GM23338 (cell line): Measurements from ENCODE around the gene TLR9. TPM values are rescaled to one million over a fixed set of nuclear protein-coding genes. Genes with fewer than 3 reads are reported as not detected.
"Not testable (repeated sequence)": the region's sequence is repeated elsewhere in the genome, so short reads cannot be mapped to it uniquely, and the experiment has no call there.

Experiments
- ATAC-seq: fragments of 200-7000 bp; cut with Tn5 transposase; 3 replicates; pipeline ENCODE4 v1.9.1; 2020
- DNase-seq: peaks from one replicate; pipeline ENCODE4 v3.0.0-alpha.2; 2015; ENCODE audit warnings: low spot score
- H2AFZ ChIP-seq: fragments of 200-600 bp; sonication (generic); 2 replicates; pipeline ENCODE4 v1.8.0; 2016; ENCODE audit warnings: antibody characterized with exemption, mild to moderate bottlenecking, moderate library complexity
- H3F3A ChIP-seq: fragments of 200-600 bp; sonication (generic); replicated peaks from 2 replicates; pipeline ENCODE4 v1.8.0; 2017; ENCODE audit warnings: antibody characterized with exemption, mixed run types, low read depth
- H3K27ac ChIP-seq: fragments of 200-600 bp; sonication (generic); 2 replicates; pipeline ENCODE4 v1.6.1; 2016; ENCODE audit warnings: low read depth
- H3K27me3 ChIP-seq: fragments of 200-600 bp; sonication (generic); 2 replicates; pipeline ENCODE4 v1.8.0; 2016; ENCODE audit warnings: mild to moderate bottlenecking, mixed run types, moderate library complexity; ENCODE audit not compliant: insufficient read depth
- H3K36me3 ChIP-seq: fragments of 200-600 bp; sonication (generic); 2 replicates; pipeline ENCODE4 v1.8.0; 2016; ENCODE audit warnings: mild to moderate bottlenecking; ENCODE audit not compliant: insufficient read depth
- H3K4me1 ChIP-seq: fragments of 200-600 bp; sonication (generic); 2 replicates; pipeline ENCODE4 v1.8.0; 2016; ENCODE audit warnings: mild to moderate bottlenecking, moderate library complexity; ENCODE audit not compliant: insufficient read depth
- H3K4me2 ChIP-seq: fragments of 200-600 bp; sonication (generic); 2 replicates; pipeline ENCODE4 v1.7.1; 2017; ENCODE audit warnings: mixed run types
- H3K4me3 ChIP-seq: fragments of 200-600 bp; sonication (generic); 2 replicates; pipeline ENCODE4 v1.6.1; 2016; ENCODE audit warnings: mixed run types
- H3K79me2 ChIP-seq: fragments of 200-600 bp; sonication (generic); replicated peaks from 2 replicates; pipeline ENCODE4 v1.8.0; 2017; ENCODE audit warnings: mild to moderate bottlenecking; ENCODE audit not compliant: insufficient read depth
- H3K9me2 ChIP-seq: fragments of 200-600 bp; sonication (generic); 2 replicates; pipeline ENCODE4 v1.8.0; 2017; ENCODE audit not compliant: insufficient read depth
- H4K20me1 ChIP-seq: fragments of 200-600 bp; sonication (generic); replicated peaks from 2 replicates; pipeline ENCODE4 v1.8.0; 2017; ENCODE audit warnings: mild to moderate bottlenecking; ENCODE audit not compliant: insufficient read depth
- H3K27ac Mint-ChIP-seq: 2 replicates; pipeline ENCODE4 v1.8.0; 2020; ENCODE audit warnings: inconsistent platforms, mild to moderate bottlenecking, moderate library complexity, mixed read lengths
- H3K27me3 Mint-ChIP-seq: 3 replicates; pipeline ENCODE4 v1.8.0; 2022; ENCODE audit warnings: low read depth, mild to moderate bottlenecking, moderate library complexity, mixed read lengths, inconsistent platforms; ENCODE audit not compliant: insufficient read depth, poor library complexity
- H3K36me3 Mint-ChIP-seq: 3 replicates; pipeline ENCODE4 v1.8.0; 2021; ENCODE audit warnings: low read depth, mild to moderate bottlenecking, inconsistent platforms, moderate library complexity, mixed read lengths
- H3K4me1 Mint-ChIP-seq: 3 replicates; pipeline ENCODE4 v1.8.0; 2020; ENCODE audit warnings: mild to moderate bottlenecking, inconsistent platforms, mixed read lengths
- H3K4me3 Mint-ChIP-seq: 3 replicates; pipeline ENCODE4 v1.8.0; 2021; ENCODE audit warnings: moderate library complexity, mild to moderate bottlenecking, inconsistent platforms, mixed read lengths
- H3K9me3 Mint-ChIP-seq: 3 replicates; pipeline ENCODE4 v1.8.0; 2020; ENCODE audit warnings: moderate library complexity, mild to moderate bottlenecking, inconsistent platforms, mixed read lengths
- CREB1 ChIP-seq: fragments of 250-450 bp; sonication (Bioruptor Pico); IDR thresholded peaks from 2 replicates; pipeline ENCODE4 v1.5.0; 2020; ENCODE audit warnings: low read depth, mild to moderate bottlenecking, moderate library complexity
- EZH2 ChIP-seq: fragments of 200-600 bp; sonication (generic); IDR thresholded peaks from one replicate; pipeline ENCODE4 v1.8.0; 2017; ENCODE audit warnings: antibody characterized with exemption, mild to moderate bottlenecking, low read depth; ENCODE audit not compliant: unreplicated experiment
- EZH2phosphoT487 ChIP-seq: fragments of 200-600 bp; sonication (generic); IDR thresholded peaks from one replicate; pipeline ENCODE4 v1.8.1; 2018; ENCODE audit warnings: antibody characterized with exemption; ENCODE audit not compliant: unreplicated experiment
- JUNB ChIP-seq: IDR thresholded peaks from one replicate; pipeline ENCODE4 v1.6.1; 2016; ENCODE audit warnings: antibody characterized with exemption; ENCODE audit not compliant: unreplicated experiment
- POLR2AphosphoS5 ChIP-seq: IDR thresholded peaks from 2 replicates; pipeline ENCODE4 v1.6.1; 2016; ENCODE audit warnings: antibody characterized with exemption, low read depth
- STAT1 ChIP-seq: IDR thresholded peaks from one replicate; pipeline ENCODE4 v1.6.1; 2016; ENCODE audit warnings: antibody characterized with exemption; ENCODE audit not compliant: unreplicated experiment
- ZNF331 ChIP-seq: fragments of 250-450 bp; sonication (Bioruptor Pico); IDR thresholded peaks from 2 replicates; pipeline ENCODE4 v1.5.0; 2020; ENCODE audit warnings: low read depth, mild to moderate bottlenecking, moderate library complexity
- polyA plus RNA-seq: library from polyadenylated mRNA; unstranded; fragments of >200 nt; fragmentation: Nextera tagmentation; extraction: Ambion mirVana; gene quantifications from 2 replicates; pipeline ENCODE4 v1.2.1, GENCODE V29; 2016
- total RNA-seq: library from RNA; depleted of rRNA; stranded (reverse); fragments of >200 nt; shearing (Covaris generic); gene quantifications from 2 replicates; pipeline ENCODE4 v1.2.3, GENCODE V29; 2014
- TF ChIP-seq, protein P1 (sequence below), 2 experiments: fragments of 200-600 bp in 1 of 2; sonication (generic) in 1 of 2; conservative IDR thresholded peaks; 2 replicates each; pipeline versions ENCODE4 v1.5.1 to v1.6.1; 2016 to 2017; ENCODE audit warnings: antibody characterized with exemption in 2 of 2, low read depth in 2 of 2, mild to moderate bottlenecking in 2 of 2, moderate library complexity in 1 of 2
- TF ChIP-seq, protein P2 (sequence below): fragments of 250-450 bp; sonication (Bioruptor Pico); IDR thresholded peaks from 2 replicates; pipeline ENCODE4 v1.5.0; 2020; ENCODE audit warnings: mild to moderate bottlenecking, moderate library complexity
- TF ChIP-seq, protein P3 (sequence below): IDR thresholded peaks from 2 replicates; pipeline ENCODE4 v1.6.1; 2016; ENCODE audit warnings: antibody characterized with exemption

The TLR9 gene
- total and polyA plus RNA-seq, 2 experiments from 2014 or later, result not detected

DNA sequence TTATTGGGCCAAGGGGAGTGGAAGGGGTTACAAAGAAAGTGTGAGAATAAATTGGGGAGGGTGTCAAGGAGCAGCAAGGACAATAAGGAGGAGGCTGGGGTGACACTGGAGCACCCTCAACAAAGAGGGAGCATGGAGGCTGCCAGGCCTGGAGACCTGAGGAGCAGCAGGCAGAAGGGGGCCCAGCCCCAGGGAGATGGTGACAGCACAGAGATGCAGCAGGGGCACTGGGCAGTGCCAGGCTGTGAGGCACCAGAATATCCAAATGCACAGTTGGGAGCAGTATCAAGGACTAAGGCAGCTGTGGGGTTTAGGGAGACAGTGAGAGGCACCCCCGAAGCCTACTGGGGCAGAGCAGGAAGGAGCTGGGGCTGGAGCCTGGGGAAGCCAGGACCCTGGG, 46.9 kb downstream of the TLR9 start:
- ATAC-seq, result no peak
- no peaks in the 10 kb centered on the region for H3K27me3 ChIP-seq
- H3K4me2 ChIP-seq, result no peak overlapping the region
- H3K4me1 ChIP-seq, result no peaks in the 10 kb centered on the region
- H3K9me2 ChIP-seq, result no peaks in the 10 kb centered on the region
- no peaks in the 10 kb centered on the region for H3K36me3 ChIP-seq
- no peaks in the 10 kb centered on the region for H4K20me1 ChIP-seq
- H3K79me2 ChIP-seq, result no peaks in the 10 kb centered on the region
- H3F3A ChIP-seq, result no peaks in the 10 kb centered on the region
- Mint-ChIP-seq H3K4me3 (no peak overlapping the region), H3K4me1 (peaks cover 23% of the 10 kb centered on the region), H3K9me3 (no peaks in the 10 kb centered on the region), H3K27me3 (peaks cover 4% of the 10 kb centered on the region), H3K27ac (no peak overlapping the region), H3K36me3 (no peaks in the 10 kb centered on the region)
- DNase-seq, result no peak
- H2AFZ ChIP-seq, result no peak overlapping the region
- TF ChIP-seq POLR2AphosphoS5 (no peak), JUNB (no peak), EZH2phosphoT487 (no peak), STAT1 (no peak), ZNF331 (CRISPR knock-in tag) (no peak), EZH2 (no peak), CREB1 (CRISPR knock-in tag) (no peak)
- TF ChIP-seq, protein P1, sequence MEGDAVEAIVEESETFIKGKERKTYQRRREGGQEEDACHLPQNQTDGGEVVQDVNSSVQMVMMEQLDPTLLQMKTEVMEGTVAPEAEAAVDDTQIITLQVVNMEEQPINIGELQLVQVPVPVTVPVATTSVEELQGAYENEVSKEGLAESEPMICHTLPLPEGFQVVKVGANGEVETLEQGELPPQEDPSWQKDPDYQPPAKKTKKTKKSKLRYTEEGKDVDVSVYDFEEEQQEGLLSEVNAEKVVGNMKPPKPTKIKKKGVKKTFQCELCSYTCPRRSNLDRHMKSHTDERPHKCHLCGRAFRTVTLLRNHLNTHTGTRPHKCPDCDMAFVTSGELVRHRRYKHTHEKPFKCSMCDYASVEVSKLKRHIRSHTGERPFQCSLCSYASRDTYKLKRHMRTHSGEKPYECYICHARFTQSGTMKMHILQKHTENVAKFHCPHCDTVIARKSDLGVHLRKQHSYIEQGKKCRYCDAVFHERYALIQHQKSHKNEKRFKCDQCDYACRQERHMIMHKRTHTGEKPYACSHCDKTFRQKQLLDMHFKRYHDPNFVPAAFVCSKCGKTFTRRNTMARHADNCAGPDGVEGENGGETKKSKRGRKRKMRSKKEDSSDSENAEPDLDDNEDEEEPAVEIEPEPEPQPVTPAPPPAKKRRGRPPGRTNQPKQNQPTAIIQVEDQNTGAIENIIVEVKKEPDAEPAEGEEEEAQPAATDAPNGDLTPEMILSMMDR (conservative IDR thresholded peaks at IDR 0.05; ENCODE audit: low read depth in 2 of 2), result no peak
- TF ChIP-seq, protein P2, sequence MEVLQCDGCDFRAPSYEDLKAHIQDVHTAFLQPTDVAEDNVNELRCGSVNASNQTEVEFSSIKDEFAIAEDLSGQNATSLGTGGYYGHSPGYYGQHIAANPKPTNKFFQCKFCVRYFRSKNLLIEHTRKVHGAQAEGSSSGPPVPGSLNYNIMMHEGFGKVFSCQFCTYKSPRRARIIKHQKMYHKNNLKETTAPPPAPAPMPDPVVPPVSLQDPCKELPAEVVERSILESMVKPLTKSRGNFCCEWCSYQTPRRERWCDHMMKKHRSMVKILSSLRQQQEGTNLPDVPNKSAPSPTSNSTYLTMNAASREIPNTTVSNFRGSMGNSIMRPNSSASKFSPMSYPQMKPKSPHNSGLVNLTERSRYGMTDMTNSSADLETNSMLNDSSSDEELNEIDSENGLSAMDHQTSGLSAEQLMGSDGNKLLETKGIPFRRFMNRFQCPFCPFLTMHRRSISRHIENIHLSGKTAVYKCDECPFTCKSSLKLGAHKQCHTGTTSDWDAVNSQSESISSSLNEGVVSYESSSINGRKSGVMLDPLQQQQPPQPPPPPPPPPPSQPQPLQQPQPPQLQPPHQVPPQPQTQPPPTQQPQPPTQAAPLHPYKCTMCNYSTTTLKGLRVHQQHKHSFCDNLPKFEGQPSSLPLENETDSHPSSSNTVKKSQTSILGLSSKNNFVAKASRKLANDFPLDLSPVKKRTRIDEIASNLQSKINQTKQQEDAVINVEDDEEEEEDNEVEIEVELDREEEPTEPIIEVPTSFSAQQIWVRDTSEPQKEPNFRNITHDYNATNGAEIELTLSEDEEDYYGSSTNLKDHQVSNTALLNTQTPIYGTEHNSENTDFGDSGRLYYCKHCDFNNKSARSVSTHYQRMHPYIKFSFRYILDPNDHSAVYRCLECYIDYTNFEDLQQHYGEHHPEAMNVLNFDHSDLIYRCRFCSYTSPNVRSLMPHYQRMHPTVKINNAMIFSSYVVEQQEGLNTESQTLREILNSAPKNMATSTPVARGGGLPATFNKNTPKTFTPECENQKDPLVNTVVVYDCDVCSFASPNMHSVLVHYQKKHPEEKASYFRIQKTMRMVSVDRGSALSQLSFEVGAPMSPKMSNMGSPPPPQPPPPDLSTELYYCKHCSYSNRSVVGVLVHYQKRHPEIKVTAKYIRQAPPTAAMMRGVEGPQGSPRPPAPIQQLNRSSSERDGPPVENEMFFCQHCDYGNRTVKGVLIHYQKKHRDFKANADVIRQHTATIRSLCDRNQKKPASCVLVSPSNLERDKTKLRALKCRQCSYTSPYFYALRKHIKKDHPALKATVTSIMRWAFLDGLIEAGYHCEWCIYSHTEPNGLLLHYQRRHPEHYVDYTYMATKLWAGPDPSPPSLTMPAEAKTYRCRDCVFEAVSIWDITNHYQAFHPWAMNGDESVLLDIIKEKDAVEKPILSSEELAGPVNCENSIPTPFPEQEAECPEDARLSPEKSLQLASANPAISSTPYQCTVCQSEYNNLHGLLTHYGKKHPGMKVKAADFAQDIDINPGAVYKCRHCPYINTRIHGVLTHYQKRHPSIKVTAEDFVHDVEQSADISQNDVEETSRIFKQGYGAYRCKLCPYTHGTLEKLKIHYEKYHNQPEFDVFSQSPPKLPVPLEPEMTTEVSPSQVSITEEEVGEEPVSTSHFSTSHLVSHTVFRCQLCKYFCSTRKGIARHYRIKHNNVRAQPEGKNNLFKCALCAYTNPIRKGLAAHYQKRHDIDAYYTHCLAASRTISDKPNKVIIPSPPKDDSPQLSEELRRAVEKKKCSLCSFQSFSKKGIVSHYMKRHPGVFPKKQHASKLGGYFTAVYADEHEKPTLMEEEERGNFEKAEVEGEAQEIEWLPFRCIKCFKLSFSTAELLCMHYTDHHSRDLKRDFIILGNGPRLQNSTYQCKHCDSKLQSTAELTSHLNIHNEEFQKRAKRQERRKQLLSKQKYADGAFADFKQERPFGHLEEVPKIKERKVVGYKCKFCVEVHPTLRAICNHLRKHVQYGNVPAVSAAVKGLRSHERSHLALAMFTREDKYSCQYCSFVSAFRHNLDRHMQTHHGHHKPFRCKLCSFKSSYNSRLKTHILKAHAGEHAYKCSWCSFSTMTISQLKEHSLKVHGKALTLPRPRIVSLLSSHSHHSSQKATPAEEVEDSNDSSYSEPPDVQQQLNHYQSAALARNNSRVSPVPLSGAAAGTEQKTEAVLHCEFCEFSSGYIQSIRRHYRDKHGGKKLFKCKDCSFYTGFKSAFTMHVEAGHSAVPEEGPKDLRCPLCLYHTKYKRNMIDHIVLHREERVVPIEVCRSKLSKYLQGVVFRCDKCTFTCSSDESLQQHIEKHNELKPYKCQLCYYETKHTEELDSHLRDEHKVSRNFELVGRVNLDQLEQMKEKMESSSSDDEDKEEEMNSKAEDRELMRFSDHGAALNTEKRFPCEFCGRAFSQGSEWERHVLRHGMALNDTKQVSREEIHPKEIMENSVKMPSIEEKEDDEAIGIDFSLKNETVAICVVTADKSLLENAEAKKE (CRISPR knock-in tag), result no peak
- TF ChIP-seq, protein P3, sequence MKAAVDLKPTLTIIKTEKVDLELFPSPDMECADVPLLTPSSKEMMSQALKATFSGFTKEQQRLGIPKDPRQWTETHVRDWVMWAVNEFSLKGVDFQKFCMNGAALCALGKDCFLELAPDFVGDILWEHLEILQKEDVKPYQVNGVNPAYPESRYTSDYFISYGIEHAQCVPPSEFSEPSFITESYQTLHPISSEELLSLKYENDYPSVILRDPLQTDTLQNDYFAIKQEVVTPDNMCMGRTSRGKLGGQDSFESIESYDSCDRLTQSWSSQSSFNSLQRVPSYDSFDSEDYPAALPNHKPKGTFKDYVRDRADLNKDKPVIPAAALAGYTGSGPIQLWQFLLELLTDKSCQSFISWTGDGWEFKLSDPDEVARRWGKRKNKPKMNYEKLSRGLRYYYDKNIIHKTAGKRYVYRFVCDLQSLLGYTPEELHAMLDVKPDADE, result no peak
- H3K27ac ChIP-seq, result no peak overlapping the region
- H3K4me3 ChIP-seq, result no peak overlapping the region

DNA sequence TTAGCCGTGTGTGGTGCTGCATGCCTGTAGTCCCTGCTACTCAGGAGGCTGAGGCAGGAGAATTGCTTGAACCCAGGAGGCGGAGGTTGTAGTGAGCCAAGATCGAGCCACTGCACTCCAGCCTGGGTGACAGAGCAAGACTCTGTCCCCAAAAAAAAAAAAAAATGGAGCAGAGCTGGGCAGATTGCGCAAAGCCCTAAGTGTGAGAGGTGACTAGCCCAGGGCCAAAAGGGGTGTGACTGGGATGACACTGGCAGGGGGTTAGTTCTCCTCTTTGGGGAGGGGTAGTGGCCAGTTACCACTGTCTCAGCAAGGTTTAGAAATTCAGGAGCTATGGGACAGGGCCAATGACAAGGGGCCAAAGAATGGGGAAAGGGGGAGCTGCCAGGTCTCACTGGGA, 47.3 kb downstream of the TLR9 start:
- not testable (repeated sequence) for H3F3A ChIP-seq, H3K79me2 ChIP-seq, H3K9me2 ChIP-seq, H3K36me3 ChIP-seq, H3K36me3 Mint-ChIP-seq, H3K4me3 Mint-ChIP-seq, H3K27ac ChIP-seq, H4K20me1 ChIP-seq, H3K4me2 ChIP-seq, H3K27ac Mint-ChIP-seq, H3K4me3 ChIP-seq, H2AFZ ChIP-seq, ATAC-seq, H3K9me3 Mint-ChIP-seq, H3K4me1 ChIP-seq, DNase-seq, H3K27me3 Mint-ChIP-seq, H3K27me3 ChIP-seq
- peaks cover 23% of the 10 kb centered on the region for H3K4me1 Mint-ChIP-seq
